PFSK-1 (cell line): Measurements from ENCODE around the gene ZNF420.

Experiments used
- FOXP2 ChIP-seq: optimal IDR thresholded peaks from 2 replicates; pipeline ENCODE3; 2011; ENCODE audit warnings: borderline replicate concordance, control low read depth, inconsistent platforms; ENCODE audit not compliant: insufficient read depth; ENCODE audit errors: extremely low read length, extremely low read depth
- POLR2AphosphoS5 ChIP-seq: IDR thresholded peaks from 2 replicates; pipeline ENCODE4 v1.6.1; 2012; ENCODE audit warnings: low read depth, mild to moderate bottlenecking, control low read depth, low read length, moderate library complexity
- SIN3A ChIP-seq: IDR thresholded peaks from 2 replicates; pipeline ENCODE4 v1.6.1; 2012; ENCODE audit warnings: mild to moderate bottlenecking, low read length, moderate library complexity, borderline replicate concordance; ENCODE audit not compliant: insufficient read depth
- TAF1 ChIP-seq: IDR thresholded peaks from 2 replicates; pipeline ENCODE4 v1.6.1; 2012; ENCODE audit warnings: low read length, control low read depth, borderline replicate concordance; ENCODE audit not compliant: insufficient read depth
- TF ChIP-seq, protein P1 (sequence below), 2 experiments: IDR thresholded peaks; 2 replicates each; pipeline versions ENCODE4 v1.6.1 to v1.8.0; 2011 to 2012; ENCODE audit warnings: low read depth in 2 of 2, low read length in 2 of 2, control low read depth in 1 of 2, inconsistent platforms in 1 of 2, mild to moderate bottlenecking in 1 of 2, moderate library complexity in 1 of 2; ENCODE audit not compliant: insufficient read depth in 1 of 2

The ZNF420 gene

DNA sequence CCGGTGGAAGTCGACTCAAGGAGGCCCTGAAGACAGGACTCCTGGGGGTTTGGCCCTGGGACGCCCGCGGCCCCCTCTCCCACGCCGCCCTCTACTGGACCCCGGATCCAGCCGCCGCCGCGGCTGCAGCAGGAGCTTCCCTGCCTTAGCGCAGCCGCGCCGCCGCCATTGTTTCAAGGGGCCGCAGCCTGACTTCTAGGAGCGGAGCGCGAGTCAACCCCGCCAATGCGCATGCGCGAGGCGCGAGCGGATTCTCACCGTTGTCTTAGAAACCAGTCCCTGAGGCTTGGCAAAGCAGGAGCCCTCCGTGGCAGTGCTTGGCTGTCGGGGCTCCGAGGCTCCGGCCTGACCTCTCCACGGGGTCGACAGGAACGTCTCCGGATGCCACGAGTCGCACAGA, 19.1 kb upstream of the ZNF420 start:
- TF ChIP-seq, protein P1, sequence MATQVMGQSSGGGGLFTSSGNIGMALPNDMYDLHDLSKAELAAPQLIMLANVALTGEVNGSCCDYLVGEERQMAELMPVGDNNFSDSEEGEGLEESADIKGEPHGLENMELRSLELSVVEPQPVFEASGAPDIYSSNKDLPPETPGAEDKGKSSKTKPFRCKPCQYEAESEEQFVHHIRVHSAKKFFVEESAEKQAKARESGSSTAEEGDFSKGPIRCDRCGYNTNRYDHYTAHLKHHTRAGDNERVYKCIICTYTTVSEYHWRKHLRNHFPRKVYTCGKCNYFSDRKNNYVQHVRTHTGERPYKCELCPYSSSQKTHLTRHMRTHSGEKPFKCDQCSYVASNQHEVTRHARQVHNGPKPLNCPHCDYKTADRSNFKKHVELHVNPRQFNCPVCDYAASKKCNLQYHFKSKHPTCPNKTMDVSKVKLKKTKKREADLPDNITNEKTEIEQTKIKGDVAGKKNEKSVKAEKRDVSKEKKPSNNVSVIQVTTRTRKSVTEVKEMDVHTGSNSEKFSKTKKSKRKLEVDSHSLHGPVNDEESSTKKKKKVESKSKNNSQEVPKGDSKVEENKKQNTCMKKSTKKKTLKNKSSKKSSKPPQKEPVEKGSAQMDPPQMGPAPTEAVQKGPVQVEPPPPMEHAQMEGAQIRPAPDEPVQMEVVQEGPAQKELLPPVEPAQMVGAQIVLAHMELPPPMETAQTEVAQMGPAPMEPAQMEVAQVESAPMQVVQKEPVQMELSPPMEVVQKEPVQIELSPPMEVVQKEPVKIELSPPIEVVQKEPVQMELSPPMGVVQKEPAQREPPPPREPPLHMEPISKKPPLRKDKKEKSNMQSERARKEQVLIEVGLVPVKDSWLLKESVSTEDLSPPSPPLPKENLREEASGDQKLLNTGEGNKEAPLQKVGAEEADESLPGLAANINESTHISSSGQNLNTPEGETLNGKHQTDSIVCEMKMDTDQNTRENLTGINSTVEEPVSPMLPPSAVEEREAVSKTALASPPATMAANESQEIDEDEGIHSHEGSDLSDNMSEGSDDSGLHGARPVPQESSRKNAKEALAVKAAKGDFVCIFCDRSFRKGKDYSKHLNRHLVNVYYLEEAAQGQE (IDR thresholded peaks at IDR 0.05; ENCODE audit: insufficient read depth in 1 of 2, low read depth in 2 of 2, low read length in 2 of 2): no peak
- no peak for TF ChIP-seq FOXP2
- no peak for TF ChIP-seq TAF1
- TF ChIP-seq POLR2AphosphoS5: no peak
- TF ChIP-seq SIN3A: no peak

DNA sequence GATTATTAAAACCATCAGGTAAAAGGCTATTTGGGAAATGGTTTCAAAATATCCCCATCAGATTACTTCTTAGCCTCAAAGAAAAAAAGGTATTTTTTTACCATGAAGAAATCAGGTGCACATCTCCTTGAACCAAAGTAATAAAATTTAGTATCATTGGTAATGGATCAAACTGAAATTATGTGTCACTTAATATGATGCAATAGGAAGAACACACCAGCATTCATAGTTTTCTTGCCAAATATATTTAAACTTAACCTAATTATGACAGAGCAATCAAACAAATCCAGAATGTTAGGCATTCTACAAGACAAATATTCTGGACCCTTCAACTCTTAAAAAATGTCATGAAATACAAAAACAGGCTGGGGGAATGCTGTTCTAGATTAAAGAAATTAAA, 4.1 kb upstream of the ZNF420 start:
- TF ChIP-seq, protein P1 (IDR thresholded peaks at IDR 0.05; ENCODE audit: insufficient read depth in 1 of 2, low read depth in 2 of 2, low read length in 2 of 2): no peak
- no peak for TF ChIP-seq POLR2AphosphoS5
- TF ChIP-seq TAF1: no peak
- TF ChIP-seq SIN3A: no peak

DNA sequence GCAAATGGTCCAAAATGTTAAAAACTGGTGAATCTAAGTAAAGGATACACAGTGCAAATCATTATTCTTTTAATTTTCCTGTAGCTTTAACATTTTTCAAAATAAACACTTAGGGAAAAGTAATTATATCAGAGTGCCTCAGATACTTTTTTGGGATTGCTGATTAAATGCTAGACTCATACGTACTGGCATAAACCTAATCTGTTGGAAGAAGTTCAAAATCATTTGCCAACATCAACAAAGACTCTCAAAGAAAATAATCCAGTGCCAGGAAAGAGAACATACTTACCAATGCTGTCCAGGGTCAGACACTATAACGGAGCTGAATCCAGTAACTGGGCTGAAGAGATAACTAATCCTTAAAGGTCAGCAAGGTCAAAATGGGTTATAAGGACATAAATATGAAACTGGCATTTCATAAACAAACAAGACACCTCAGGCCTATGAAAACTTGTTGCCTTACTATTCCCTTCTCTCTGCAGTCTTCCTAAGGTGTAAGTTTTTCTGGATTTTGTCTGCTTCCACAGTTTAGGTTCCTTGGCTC, 3.3 kb upstream of the ZNF420 start:
- no peak for TF ChIP-seq SIN3A
- no peak for TF ChIP-seq FOXP2
- no peak for TF ChIP-seq POLR2AphosphoS5
- TF ChIP-seq TAF1: no peak
- TF ChIP-seq, protein P1 (IDR thresholded peaks at IDR 0.05; ENCODE audit: insufficient read depth in 1 of 2, low read depth in 2 of 2, low read length in 2 of 2): no peak

DNA sequence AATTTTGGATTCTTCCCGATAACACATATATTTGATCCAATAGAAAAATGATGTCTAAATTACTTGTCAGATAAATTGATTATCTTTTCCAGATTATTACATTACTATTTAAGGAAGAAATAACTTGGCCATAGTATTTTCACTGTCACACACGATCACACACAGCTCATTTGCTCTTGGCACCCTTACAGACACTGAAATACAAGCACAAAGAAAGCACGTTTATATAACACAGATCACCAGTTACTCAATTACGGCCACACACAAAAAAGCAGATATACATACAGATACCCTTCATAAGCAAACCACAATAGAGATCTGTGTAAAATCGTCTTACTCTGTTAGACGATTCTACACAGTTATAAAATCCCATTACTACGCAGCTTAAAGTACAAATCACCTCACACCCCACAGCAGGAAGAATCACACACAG, 716 bp upstream of the ZNF420 start:
- no peak for TF ChIP-seq TAF1
- no peak for TF ChIP-seq FOXP2
- TF ChIP-seq SIN3A: no peak
- TF ChIP-seq, protein P1 (IDR thresholded peaks at IDR 0.05; ENCODE audit: insufficient read depth in 1 of 2, low read depth in 2 of 2, low read length in 2 of 2): no peak

DNA sequence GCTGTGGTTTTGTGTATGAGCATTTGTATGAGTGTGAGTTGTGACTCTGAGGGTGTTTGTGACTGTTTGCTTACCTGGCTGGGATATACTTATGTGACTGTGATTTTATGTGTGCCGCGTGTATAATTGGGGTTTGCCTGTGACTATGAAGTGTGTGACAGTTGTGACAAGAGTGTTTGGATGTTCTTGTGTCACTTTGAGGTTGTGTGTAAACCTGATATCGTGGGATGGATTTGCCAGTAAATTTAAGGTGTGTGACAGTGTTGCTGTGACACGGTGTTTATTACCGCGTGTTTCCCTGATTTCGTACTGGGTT, 442 bp downstream of the ZNF420 start:
- no peak for TF ChIP-seq TAF1
- TF ChIP-seq, protein P1 (IDR thresholded peaks at IDR 0.05; ENCODE audit: insufficient read depth in 1 of 2, low read depth in 2 of 2, low read length in 2 of 2): no peak
- TF ChIP-seq POLR2AphosphoS5: no peak
- TF ChIP-seq SIN3A: no peak
- no peak for TF ChIP-seq FOXP2
